PFSK-1 (cell line): Measurements from ENCODE around the gene ING2. TPM values are rescaled to one million over a fixed set of nuclear protein-coding genes. Genes with fewer than 3 reads are reported as not detected.

Experiments
- FOXP2 ChIP-seq: optimal IDR thresholded peaks from 2 replicates; pipeline ENCODE3; 2011; ENCODE audit warnings: borderline replicate concordance, control low read depth, inconsistent platforms; ENCODE audit not compliant: insufficient read depth; ENCODE audit errors: extremely low read length, extremely low read depth
- POLR2AphosphoS5 ChIP-seq: IDR thresholded peaks from 2 replicates; pipeline ENCODE4 v1.6.1; 2012; ENCODE audit warnings: low read depth, mild to moderate bottlenecking, control low read depth, low read length, moderate library complexity
- REST ChIP-seq, 2 experiments: IDR thresholded peaks; 2 replicates each; pipeline versions ENCODE4 v1.6.1 to v1.8.0; 2011 to 2012; ENCODE audit warnings: low read depth in 2 of 2, low read length in 2 of 2, control low read depth in 1 of 2, inconsistent platforms in 1 of 2, mild to moderate bottlenecking in 1 of 2, moderate library complexity in 1 of 2; ENCODE audit not compliant: insufficient read depth in 1 of 2
- SIN3A ChIP-seq: IDR thresholded peaks from 2 replicates; pipeline ENCODE4 v1.6.1; 2012; ENCODE audit warnings: mild to moderate bottlenecking, low read length, moderate library complexity, borderline replicate concordance; ENCODE audit not compliant: insufficient read depth
- TAF1 ChIP-seq: IDR thresholded peaks from 2 replicates; pipeline ENCODE4 v1.6.1; 2012; ENCODE audit warnings: low read length, control low read depth, borderline replicate concordance; ENCODE audit not compliant: insufficient read depth
- polyA plus RNA-seq: library from polyadenylated mRNA; unstranded; fragments of >200 nt; gene quantifications from one replicate; pipeline ENCODE4 v1.2.1, GENCODE V29; 2012; ENCODE audit warnings: low read depth, missing spikeins; ENCODE audit not compliant: insufficient read length

ING2 gene
- polyA plus RNA-seq, result 5.9 TPM

GRCh38 chr4:183504930-183505610 is at the start of gene ING2:
Gene ING2 (plus strand): TSS chr4:183505058. CDS start chr4:183505196, 138 bp downstream.
- TF ChIP-seq FOXP2 (no peak), TAF1 (no peak), SIN3A (no peak), REST (IDR thresholded peaks at IDR 0.05; ENCODE audit: insufficient read depth in 1 of 2, low read depth in 2 of 2, low read length in 2 of 2) (no peak), POLR2AphosphoS5 (no peak; the same call in 1 of the 2 replicates)

- no peak for TF ChIP-seq SIN3A
- TF ChIP-seq TAF1, result no peak
- TF ChIP-seq POLR2AphosphoS5, result no peak
- TF ChIP-seq FOXP2, result no peak
- no peak for TF ChIP-seq REST (IDR thresholded peaks at IDR 0.05; ENCODE audit: insufficient read depth in 1 of 2, low read depth in 2 of 2, low read length in 2 of 2)
These were observed 49.2 kb upstream of the ING2 start for GRCh38 chr4:183455431-183456195.

- TF ChIP-seq FOXP2 (no peak), SIN3A (no peak), POLR2AphosphoS5 (no peak), REST (IDR thresholded peaks at IDR 0.05; ENCODE audit: insufficient read depth in 1 of 2, low read depth in 2 of 2, low read length in 2 of 2) (no peak), TAF1 (no peak)
These were observed 46.9 kb upstream of the ING2 start for GRCh38 chr4:183458005-183458404.

- TF ChIP-seq REST (IDR thresholded peaks at IDR 0.05; ENCODE audit: insufficient read depth in 1 of 2, low read depth in 2 of 2, low read length in 2 of 2) (no peak), SIN3A (no peak), POLR2AphosphoS5 (no peak), FOXP2 (no peak), TAF1 (no peak)
These were observed 37.6 kb upstream of the ING2 start for GRCh38 chr4:183467246-183467645.
